Testis (tissue), 3 donors: ENCODE results near the gene KIF16B. TPM values are rescaled to one million over a fixed set of nuclear protein-coding genes. Genes with fewer than 3 reads are reported as not detected.

Source experiments
- DNase-seq: peaks from one replicate; pipeline ENCODE4 v3.0.0-alpha.2; 2019
- H3K27ac ChIP-seq, 2 donors: fragments of 200-600 bp; sonication (generic); one replicate each; pipeline ENCODE4 v1.5.1; 2019
- H3K27me3 ChIP-seq: fragments of 200-600 bp; sonication (generic); one replicate; pipeline ENCODE4 v1.5.1; 2019
- H3K36me3 ChIP-seq: fragments of 200-600 bp; sonication (generic); one replicate; pipeline ENCODE4 v1.5.1; 2017; ENCODE audit warnings: low read depth; ENCODE audit errors: missing control alignments
- H3K4me1 ChIP-seq: fragments of 200-600 bp; sonication (generic); one replicate; pipeline ENCODE4 v1.5.1; 2019
- H3K4me3 ChIP-seq, 2 donors: fragments of 200-600 bp; sonication (generic); one replicate each; pipeline ENCODE4 v1.5.1; 2017 to 2019
- H3K9me3 ChIP-seq: fragments of 200-600 bp; sonication (generic); one replicate; pipeline ENCODE4 v1.5.1; 2017
- CTCF ChIP-seq, 3 experiments: fragments of 450-650 bp in 2 of 3; fragments of 200-600 bp in 1 of 3; sonication (generic) in 1 of 3; IDR thresholded peaks; one replicate each; pipeline ENCODE4 v1.5.1; 2016 to 2019; ENCODE audit warnings: antibody characterized with exemption in 3 of 3, mild to moderate bottlenecking in 2 of 3, moderate library complexity in 1 of 3
- POLR2A ChIP-seq: fragments of 450-650 bp; IDR thresholded peaks from one replicate; pipeline ENCODE4 v1.6.1; 2017; ENCODE audit warnings: antibody characterized with exemption, mild to moderate bottlenecking, moderate library complexity
- WGBS, 2 donors: methylation state at CpG; one replicate each; pipeline ENCODE4 v1.1.5; 2018; 5-methylcytosine and 5-hydroxymethylcytosine counted together
- intact Hi-C: fragments of 100-400 bp; cut with DNase I; formaldehyde crosslinking; loops from one replicate; pipeline ENCODE4 v1.15.1; 2023; ENCODE audit warnings: low total_unique reads
- polyA plus RNA-seq: library from polyadenylated mRNA; stranded (reverse); fragments of 350-450 nt; fragmentation: Illumina TruSeq; extraction: RNeasy Lipid Tissue Mini Kit (QIAGEN cat#74804); gene quantifications from one replicate; pipeline ENCODE4 v1.2.3, GENCODE V29; 2014; ENCODE audit warnings: low read depth, low replicate concordance; ENCODE audit not compliant: insufficient read depth
- total RNA-seq, 2 donors: library from RNA; depleted of rRNA; stranded (reverse); fragments of >200 nt; gene quantifications; one replicate each; pipeline ENCODE4 v1.2.3, GENCODE V29; 2016

KIF16B gene
- total and polyA plus RNA-seq, 3 donors from 2014 or later, result 10.2 to 25.5 (median 22.3) TPM

- 92 to 96% methylated on average over 8 of the region's 8 CpGs for WGBS, 2 donors
- no peak for DNase-seq
- H3K27me3 ChIP-seq, result no peaks in the 10 kb centered on the region
- H3K4me3 ChIP-seq, result no peak overlapping the region
- intact Hi-C loops, result no loop called here
- no peak overlapping the region for H3K27ac ChIP-seq
- no peaks in the 10 kb centered on the region for H3K36me3 ChIP-seq
- no peaks in the 10 kb centered on the region for H3K4me1 ChIP-seq
- no peaks in the 10 kb centered on the region for H3K9me3 ChIP-seq
- TF ChIP-seq POLR2A (no peak), CTCF (IDR thresholded peaks at IDR 0.05) (no peak)
Observed at GRCh38 chr20:16222859-16223411, 350.3 kb downstream of the KIF16B start.

Other genes starting within 250 kb of the KIF16B start
- 10 to 100 TPM; 32.8 to 35.3 TPM for gene SNRPB2, start 156.6 kb upstream of the KIF16B start, total RNA-seq
- 47.9 TPM for gene SNRPB2, start 156.6 kb upstream of the KIF16B start, polyA plus RNA-seq
- gene OTOR, start 174.9 kb upstream of the KIF16B start, total RNA-seq, result not detected
- gene OTOR, start 174.9 kb upstream of the KIF16B start, polyA plus RNA-seq, result not detected